ENCODE data around the gene SLC6A4. TPM values are rescaled to one million over a fixed set of nuclear protein-coding genes. Genes with fewer than 3 reads are reported as not detected.

The SLC6A4 gene
- total and polyA plus RNA-seq, 2 of the 8 experiments (the other 6 are each of a cell fraction or from before 2014, with no cell fraction given) = 0.09 to 0.33 TPM

DNA sequence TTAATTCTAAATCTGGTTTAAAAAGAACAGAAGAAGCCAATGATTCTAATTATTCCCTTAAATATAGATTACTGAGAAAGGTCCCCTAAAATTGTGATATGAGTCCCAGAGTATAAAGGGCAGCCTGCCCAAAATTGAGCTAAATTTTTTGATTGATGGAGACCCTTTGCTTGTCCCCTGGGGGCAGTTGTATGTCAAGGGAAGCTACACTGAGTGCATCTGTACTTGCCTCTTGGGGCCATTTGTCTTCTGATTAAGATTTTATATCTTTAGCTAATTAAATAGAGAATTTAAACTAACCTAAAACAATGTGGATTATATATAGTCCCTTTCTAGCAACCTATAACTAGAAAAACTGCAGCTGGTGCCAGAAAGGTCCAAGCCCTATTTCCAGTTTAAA, 43.7 kb upstream of the SLC6A4 start:
- Histone ChIP-seq H3K18ac (ENCODE audit: extremely low read depth, low read length) (no peak overlapping the region), H3K4ac (replicated peaks; ENCODE audit: insufficient read length, low read depth, low read length) (no peak overlapping the region), H3K79me1 (ENCODE audit: low read depth, low read length) (no peaks in the 10 kb centered on the region), H4K8ac (ENCODE audit: extremely low read depth, insufficient read depth, low read length) (no peak overlapping the region), H3K56ac (replicated peaks; ENCODE audit: insufficient read length, low read depth, low read length) (no peak overlapping the region), H3K79me2 (ENCODE audit: control insufficient read depth in 1 of 2, insufficient read depth in 2 of 2, low read length in 2 of 2) (no peaks in the 10 kb centered on the region), H3K9ac (replicated peaks in 1 of 4; ENCODE audit: extremely low read depth in 1 of 4, low read depth in 3 of 4, low read length in 3 of 4) (no peak overlapping the region), H2AFZ (ENCODE audit: low read length) (no peak overlapping the region), H3K4me1 (replicated peaks in 1 of 4; ENCODE audit: control insufficient read depth in 3 of 4, insufficient read depth in 4 of 4, low read length in 3 of 4) (no peaks in the 10 kb centered on the region), H2BK15ac (ENCODE audit: low read length) (no peak overlapping the region), H3K9me3 (ENCODE audit: insufficient read depth in 2 of 2, low read depth in 1 of 2, low read length in 1 of 2) (no peaks in the 10 kb centered on the region), H3K14ac (ENCODE audit: insufficient read length) (no peak overlapping the region), H4K91ac (replicated peaks; ENCODE audit: insufficient read length, low read length) (no peak overlapping the region), H3K36me3 (ENCODE audit: control insufficient read depth in 2 of 4, insufficient read depth in 4 of 4, low read length in 3 of 4) (peaks cover 2 to 32% (median 3%) of the 10 kb centered on the region in 4 experiments; a peak in 7 of 8 replicates), H3K27me3 (replicated peaks in 1 of 4; ENCODE audit: control insufficient read depth in 3 of 4, extremely low read depth in 1 of 4, insufficient read depth in 3 of 4, low read length in 3 of 4) (no peaks in the 10 kb centered on the region), H3K4me2 (ENCODE audit: insufficient read depth in 1 of 2, low read depth in 2 of 2, low read length in 2 of 2) (no peak overlapping the region), H2BK12ac (ENCODE audit: low read depth, low read length) (no peak overlapping the region), H4K5ac (ENCODE audit: insufficient read length, low read depth, low read length) (no peak overlapping the region), H2BK5ac (ENCODE audit: low read depth, low read length) (no peak overlapping the region), H3K23me2 (ENCODE audit: low read depth, low read length) (no peaks in the 10 kb centered on the region), H3K23ac (ENCODE audit: insufficient read length) (no peak overlapping the region), H2BK120ac (replicated peaks; ENCODE audit: low read depth, low read length) (no peak overlapping the region), H3K27ac (ENCODE audit: low read depth, low read length) (no peak overlapping the region), H3K4me3 (ENCODE audit: extremely low read depth in 1 of 4, insufficient read depth in 2 of 4, low read depth in 3 of 4, low read length in 4 of 4) (no peak overlapping the region), H4K20me1 (replicated peaks in 1 of 2; ENCODE audit: control insufficient read depth in 1 of 2, insufficient read depth in 2 of 2, low read length in 2 of 2) (peaks cover 0 to 2% of the 10 kb centered on the region in 2 experiments), H2AK5ac (ENCODE audit: low read depth, low read length) (no peak overlapping the region), H2BK20ac (ENCODE audit: low read length) (no peak overlapping the region)
- POLR2A ChIA-PET (ENCODE audit: partially characterized antibody) = interaction anchor here (0.7 kb wide), 1 partner anchor 13 kb away, joined by 3 read pairs; no protein-coding TSS in a partner anchor
- no peak for DNase-seq (ENCODE audit: low read depth in 1 of 2, low spot score in 2 of 2)
- CTCF ChIA-PET (ENCODE audit: partially characterized antibody) = interaction anchor here (0.7 to 1.5 kb wide), 7 partner anchors 10 to 174 kb away, joined by 3 to 9 read pairs (median 3); no protein-coding TSS in a partner anchor
- no peak for FAIRE-seq
- TF ChIP-seq CTBP2 (IDR thresholded peaks at IDR 0.05; ENCODE audit: borderline replicate concordance, insufficient read depth, insufficient read length, low read length) = no peak
- no peak for TF ChIP-seq HDAC6 (IDR thresholded peaks at IDR 0.05; ENCODE audit: low read depth, low read length)
- TF ChIP-seq RAD21 (IDR thresholded peaks at IDR 0.05 in 1 of 2, conservative IDR thresholded peaks at IDR 0.05 in 1 of 2; ENCODE audit: low read depth in 2 of 2, low read length in 2 of 2) = no peak
- no peak for TF ChIP-seq TCF12 (IDR thresholded peaks at IDR 0.05; ENCODE audit: low read depth, low read length)
- no peak for TF ChIP-seq YY1 (IDR thresholded peaks at IDR 0.05; ENCODE audit: low read depth, low read length)
- no peak for TF ChIP-seq BCL11A (IDR thresholded peaks at IDR 0.05; ENCODE audit: low read depth in 2 of 2, low read length in 2 of 2)
- no peak for TF ChIP-seq BRCA1 (IDR thresholded peaks at IDR 0.05; ENCODE audit: low read depth, low read length)
- TF ChIP-seq ZNF274 (IDR thresholded peaks at IDR 0.05; ENCODE audit: borderline replicate concordance, extremely low read depth, low read length) = no peak
- TF ChIP-seq CHD2 (IDR thresholded peaks at IDR 0.05; ENCODE audit: low read length) = no peak
- TF ChIP-seq SRF (IDR thresholded peaks at IDR 0.05; ENCODE audit: low read depth, low read length) = no peak
- TF ChIP-seq GTF2F1 (IDR thresholded peaks at IDR 0.05; ENCODE audit: borderline replicate concordance, low read depth, low read length) = no peak
- no peak for TF ChIP-seq KDM1A (IDR thresholded peaks at IDR 0.05; ENCODE audit: borderline replicate concordance, low read length)
- TF ChIP-seq TAF7 (optimal IDR thresholded peaks at IDR 0.05; ENCODE audit: borderline replicate concordance, low read depth, low read length) = no peak
- no peak for TF ChIP-seq NANOG (IDR thresholded peaks at IDR 0.05; ENCODE audit: insufficient read depth, low read depth, low read length, poor library complexity, severe bottlenecking)

All from H1 (cell line).